Measurements from ENCODE around the gene ATAT1. TPM values are rescaled to one million over a fixed set of nuclear protein-coding genes. Genes with fewer than 3 reads are reported as not detected.
A peak's percentile ranks its signal among the peaks of the same experiment; 100 is the strongest.
"Not testable (repeated sequence)": the region's sequence is repeated elsewhere in the genome, so short reads cannot be mapped to it uniquely, and the experiment has no call there.

ATAT1 gene
- total and polyA plus RNA-seq, 5 experiments from 2014 or later, result 1.6 to 13.4 (median 2.0) TPM

DNA sequence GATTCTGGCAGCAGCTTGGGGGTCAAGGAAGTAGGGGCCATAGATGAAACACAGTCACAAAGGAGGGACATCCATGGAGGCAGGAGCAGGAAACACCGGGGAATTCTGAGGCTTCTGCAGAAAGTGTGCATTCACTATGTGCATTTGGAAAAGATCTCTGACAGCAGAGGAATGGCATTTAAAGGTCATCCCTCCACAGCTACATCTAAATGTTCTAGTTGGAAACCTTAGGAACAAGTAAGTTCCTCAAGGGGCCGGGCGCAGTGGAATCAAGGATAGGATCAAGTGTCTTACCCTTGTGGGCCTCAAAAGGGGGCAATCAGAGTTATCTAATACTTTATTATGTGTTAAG is 29.0 kb downstream of the ATAT1 start:
- no peak for DNase-seq
- ATAC-seq, result no peak
- Mint-ChIP-seq H3K27me3 (no peaks in the 10 kb centered on the region), H3K4me1 (peaks cover 5 to 9% (median 6%) of the 10 kb centered on the region in 4 donors), H3K4me3 (no peak overlapping the region), H3K9me3 (no peaks in the 10 kb centered on the region), H3K36me3 (peaks cover 7 to 95% (median 17%) of the 10 kb centered on the region in 3 donors), H3K27ac (peak overlapping the region in 8 of 10 donors; percentile 21 to 73 (median 44))
- POLR2A ChIA-PET, result no interaction called here

DNA sequence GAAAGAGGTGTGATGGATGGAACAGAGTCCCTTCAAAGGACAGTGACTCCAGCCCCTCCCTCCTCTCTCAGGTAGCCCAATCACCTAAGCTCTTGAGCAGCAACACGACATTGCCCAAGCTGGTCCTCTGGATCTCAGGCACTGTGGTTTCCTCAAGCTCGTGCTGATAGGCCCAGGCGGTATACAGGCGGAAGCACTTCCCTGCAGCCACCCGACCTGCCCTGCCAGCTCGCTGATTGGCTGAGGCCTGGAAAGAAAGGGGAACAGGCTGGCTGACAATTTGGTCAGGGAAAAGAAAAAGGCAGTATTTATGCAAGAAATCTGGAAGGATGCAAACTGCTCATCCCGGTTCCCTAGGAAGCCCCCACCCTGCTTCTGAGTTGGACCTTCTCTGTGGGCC is 29.8 kb downstream of the ATAT1 start:
- Mint-ChIP-seq H3K36me3 (peaks cover 7 to 95% (median 13%) of the 10 kb centered on the region in 3 donors), H3K27ac (peak overlapping the region in 1 of 10 donors; percentile 74), H3K4me3 (no peak overlapping the region), H3K9me3 (no peaks in the 10 kb centered on the region), H3K4me1 (peaks cover 0 to 9% (median 6%) of the 10 kb centered on the region in 4 donors), H3K27me3 (no peaks in the 10 kb centered on the region)
- no peak for ATAC-seq
- POLR2A ChIA-PET, result no interaction called here
- no peak for DNase-seq

DNA sequence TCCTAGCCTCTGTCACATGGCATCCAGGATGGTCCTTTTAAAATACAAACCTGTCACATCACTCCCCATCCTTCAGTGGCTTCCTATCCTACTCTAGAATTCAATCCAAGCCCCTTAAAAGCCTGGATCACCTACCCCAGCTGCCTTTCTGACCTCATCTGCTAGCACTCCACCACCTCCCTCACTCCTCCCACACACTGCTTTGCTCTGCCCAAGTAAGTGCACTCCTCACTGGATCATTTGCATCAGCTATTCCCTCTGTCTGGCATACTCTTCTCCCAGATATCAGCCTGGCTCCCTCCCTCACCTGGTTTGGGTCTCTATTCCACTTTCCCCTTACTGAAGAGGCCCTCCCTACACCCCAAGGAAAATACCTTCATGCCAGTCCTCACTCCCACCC is 30.8 kb downstream of the ATAT1 start:
- POLR2A ChIA-PET, result interaction anchor here (0.7 kb wide), 1 partner anchor 94 kb away, joined by 3 read pairs; no protein-coding TSS in a partner anchor
- H3K36me3 Mint-ChIP-seq, result peaks cover 7 to 95% (median 21%) of the 10 kb centered on the region in 3 donors
- DNase-seq, result no peak
- H3K27me3 Mint-ChIP-seq, result no peaks in the 10 kb centered on the region
- H3K9me3 Mint-ChIP-seq, result no peaks in the 10 kb centered on the region
- H3K4me3 Mint-ChIP-seq, result no peak overlapping the region
- peak overlapping the region in 6 of 10 donors; percentile 27 to 73 (median 48) for H3K27ac Mint-ChIP-seq
- ATAC-seq, result no peak
- H3K4me1 Mint-ChIP-seq, result peaks cover 0 to 14% (median 9%) of the 10 kb centered on the region in 4 donors

DNA sequence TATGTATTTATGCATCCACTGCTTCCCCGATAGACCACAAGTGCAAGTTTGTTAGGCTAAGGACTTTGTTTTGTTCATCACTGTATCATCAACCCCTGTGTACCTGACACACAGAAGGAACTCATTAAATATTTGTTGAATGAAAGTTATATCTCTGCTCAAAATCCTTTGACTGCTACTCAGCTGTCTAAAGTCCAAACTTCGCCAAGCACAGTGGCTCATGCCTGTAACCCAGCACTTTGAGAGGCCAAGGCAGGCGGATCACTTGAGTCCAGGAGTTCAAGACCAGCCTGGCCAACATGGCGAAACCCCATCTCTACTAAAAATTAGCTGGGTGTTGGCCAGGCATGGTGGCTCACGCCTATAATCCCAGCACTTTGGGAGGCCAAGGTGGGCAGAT is 31.2 kb downstream of the ATAT1 start:
- not testable (repeated sequence) for DNase-seq, ATAC-seq, H3K9me3 Mint-ChIP-seq, H3K27me3 Mint-ChIP-seq, H3K4me3 Mint-ChIP-seq
- peaks cover 0 to 14% (median 10%) of the 10 kb centered on the region in 4 donors for H3K4me1 Mint-ChIP-seq
- peaks cover 7 to 95% (median 24%) of the 10 kb centered on the region in 3 donors for H3K36me3 Mint-ChIP-seq
- POLR2A ChIA-PET, result interaction anchor here (0.7 kb wide), 2 partner anchors 76 to 94 kb away, joined by 3 to 5 read pairs; no protein-coding TSS in a partner anchor
- peak overlapping the region in 4 of 10 donors; percentile 27 to 64 (median 48) for H3K27ac Mint-ChIP-seq

- POLR2A ChIA-PET, result interaction anchor here (0.7 kb wide), 1 partner anchor 47 kb away, joined by 3 read pairs; the partner anchor contains the start of genes MRPS18B and PPP1R10
- Mint-ChIP-seq H3K4me1 (peaks cover 11 to 22% (median 16%) of the 10 kb centered on the region in 4 donors), H3K27ac (no peak overlapping the region), H3K27me3 (no peaks in the 10 kb centered on the region), H3K9me3 (no peaks in the 10 kb centered on the region), H3K36me3 (peaks cover 4 to 89% (median 28%) of the 10 kb centered on the region in 3 donors), H3K4me3 (no peak overlapping the region)
- ATAC-seq, result no peak
- no peak for DNase-seq
These were observed 38.5 kb downstream of the ATAT1 start for GRCh38 chr6:30664994-30665767.

GRCh38 chr6:30666300-30666699 is 39.6 kb downstream of the ATAT1 start:
- not testable (repeated sequence) for H3K4me3 Mint-ChIP-seq

DNA sequence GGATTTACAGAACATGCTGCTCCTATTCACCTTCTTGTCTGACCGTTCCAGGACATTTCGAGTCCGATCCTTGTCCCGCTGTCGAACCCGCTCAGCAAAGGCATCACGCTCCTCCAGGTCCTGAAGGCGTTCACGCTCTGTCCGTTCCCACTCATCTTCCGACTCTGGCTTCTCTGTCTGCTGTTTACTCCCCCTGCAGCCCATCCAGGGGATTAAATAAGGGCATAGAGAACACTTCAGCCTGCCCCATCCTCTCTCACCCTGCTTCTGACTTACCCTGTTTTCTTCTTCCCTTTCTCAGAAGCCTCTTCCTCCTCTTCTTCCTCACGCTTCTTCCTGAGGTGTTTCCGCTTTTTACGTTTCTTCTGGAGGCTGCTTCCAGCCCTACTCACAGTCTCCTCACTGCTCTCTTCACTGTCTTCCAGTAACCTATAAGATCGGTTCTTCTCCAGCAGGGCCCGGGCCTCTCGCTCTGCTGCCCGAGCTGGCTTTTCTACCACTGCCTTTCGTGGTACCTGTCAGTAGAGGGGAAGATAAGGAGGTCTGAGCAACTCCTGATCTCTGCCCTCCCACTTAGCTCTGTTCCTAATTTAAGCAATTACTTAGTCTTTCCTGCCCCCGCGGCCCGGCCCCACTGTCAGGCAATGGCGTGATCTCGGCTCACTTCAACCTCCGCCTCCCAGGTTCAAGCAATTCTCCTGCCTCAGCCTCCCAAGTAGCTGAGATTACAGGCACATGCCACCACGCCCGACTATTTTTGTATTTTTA is 44.3 kb downstream of the ATAT1 start:
- H3K36me3 Mint-ChIP-seq, result peaks cover 4 to 50% (median 9%) of the 10 kb centered on the region in 3 donors
- no peaks in the 10 kb centered on the region for H3K27me3 Mint-ChIP-seq
- ATAC-seq (no peak), DNase-seq (no peak)
- peak overlapping the region; percentile 68 to 91 (median 86) for H3K4me3 Mint-ChIP-seq
- POLR2A ChIA-PET, result interaction anchor here (0.6 to 15.2 kb wide), 9 partner anchors 10 to 345 kb away, joined by 3 to 594 read pairs (median 5); partner anchors contain the start of genes MDC1, MRPS18B, PPP1R10 and TUBB
- H3K4me1 Mint-ChIP-seq, result peaks cover 25 to 47% (median 38%) of the 10 kb centered on the region in 4 donors
- H3K9me3 Mint-ChIP-seq, result no peaks in the 10 kb centered on the region
- peak overlapping the region; percentile 47 to 83 (median 62) for H3K27ac Mint-ChIP-seq

More at GRCh38 chr6:30666300-30666699, 39.6 kb downstream of the ATAT1 start:
- Mint-ChIP-seq H3K4me1 (peaks cover 20 to 33% (median 27%) of the 10 kb centered on the region in 4 donors), H3K36me3 (peaks cover 4 to 90% (median 29%) of the 10 kb centered on the region in 3 donors), H3K27ac (peak overlapping the region in 8 of 10 donors; percentile 25 to 80 (median 59))
- POLR2A ChIA-PET, ATAC-seq, H3K27me3 Mint-ChIP-seq, DNase-seq, H3K9me3 Mint-ChIP-seq: not testable (repeated sequence)

DNA sequence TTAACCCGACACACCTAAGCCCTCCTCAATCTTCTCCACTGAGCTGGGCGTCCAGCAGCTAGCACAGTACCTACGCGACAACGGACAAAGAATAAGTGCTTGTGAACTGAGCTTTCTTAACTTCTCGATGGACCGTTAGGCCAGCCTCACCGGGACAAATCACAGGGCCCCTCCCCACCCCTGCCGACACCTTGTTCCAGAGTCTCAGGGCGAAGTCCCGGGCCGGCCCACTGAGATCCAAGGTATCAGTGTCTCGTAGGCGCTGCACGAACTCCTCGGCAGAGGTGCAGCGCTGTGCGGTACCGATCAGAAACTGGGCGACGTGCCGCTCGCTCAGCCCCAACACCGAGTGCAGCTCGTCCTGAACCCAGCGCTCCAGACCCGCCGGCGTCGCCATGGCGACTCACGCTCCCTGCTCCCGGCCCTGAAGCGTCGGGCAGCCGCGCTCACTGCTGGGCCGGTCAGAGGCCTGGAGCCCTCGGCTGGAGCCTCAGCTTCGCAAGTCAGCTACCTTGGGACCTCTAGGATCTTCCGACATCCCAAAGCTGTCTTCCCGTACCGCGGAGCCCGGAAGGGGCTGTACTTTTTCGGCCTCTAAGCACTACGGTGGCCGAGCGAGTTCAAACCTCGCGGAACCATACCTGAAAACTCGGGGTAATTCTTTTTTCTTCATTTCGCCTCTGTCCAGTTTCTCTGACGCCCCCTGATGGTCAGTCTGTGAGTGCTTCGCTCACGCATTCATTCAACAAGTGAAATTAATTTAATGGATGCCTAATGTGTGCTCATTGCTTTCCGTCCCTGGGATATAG is 46.0 kb downstream of the ATAT1 start, which contains the start of gene DHX16:
Gene DHX16 (minus strand): TSS at position 562 of the 809 bp plus-strand sequence. CDS start 165 bp downstream, at position 397.
- peak within 1 kb of the TSS; percentile 76 to 95 (median 90) for H3K4me3 Mint-ChIP-seq
- peaks cover 7 to 49% (median 12%) of the 10 kb centered on the region in 3 donors for H3K36me3 Mint-ChIP-seq
- H3K9me3 Mint-ChIP-seq, result no peaks in the 10 kb centered on the region
- DNase-seq (peak; percentile 76 to 94 (median 86)), ATAC-seq (peak; percentile 80 to 85)
- POLR2A ChIA-PET, result interaction anchor here (0.7 to 15.2 kb wide), 18 partner anchors 10 to 243 kb away, joined by 3 to 594 read pairs (median 3); partner anchors contain the start of genes C6orf136, GNL1, MDC1 and MRPS18B
- H3K4me1 Mint-ChIP-seq, result peaks cover 23 to 46% (median 41%) of the 10 kb centered on the region in 4 donors
- peak within 1 kb of the TSS; percentile 74 to 96 (median 90) for H3K27ac Mint-ChIP-seq
- H3K27me3 Mint-ChIP-seq, result no peaks in the 10 kb centered on the region

DNA sequence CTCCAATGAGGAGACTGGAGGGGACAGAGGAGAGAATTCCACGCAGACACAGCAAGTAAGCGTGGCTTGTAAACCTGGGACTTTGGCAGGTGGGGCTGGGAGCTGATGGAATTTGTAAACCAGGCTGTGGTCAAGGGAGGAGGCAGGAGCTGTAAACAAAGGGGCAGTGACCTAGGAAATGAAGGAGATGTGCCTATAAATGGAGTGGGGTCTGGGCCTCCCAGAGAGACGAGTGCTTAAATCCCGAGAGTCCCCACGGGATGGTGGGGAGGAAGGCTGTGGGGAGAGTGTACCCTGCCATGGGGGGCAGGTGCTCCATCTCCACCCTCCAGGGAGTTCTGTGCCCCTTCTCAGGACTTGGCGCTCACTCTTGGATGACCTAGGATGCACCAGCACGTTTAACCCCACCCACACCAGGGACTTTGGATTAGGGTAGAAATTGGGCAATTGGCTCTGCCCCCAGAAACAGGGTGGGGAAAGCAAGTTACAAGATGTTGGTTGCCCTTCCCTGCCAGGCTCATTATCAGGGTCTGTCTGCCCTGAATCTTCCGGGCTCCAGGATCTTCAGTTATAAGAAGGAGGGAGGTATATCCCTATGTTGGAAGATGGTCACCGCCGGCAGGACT is 50.1 kb downstream of the ATAT1 start:
- no peak for ATAC-seq
- Mint-ChIP-seq H3K27me3 (no peaks in the 10 kb centered on the region), H3K9me3 (no peaks in the 10 kb centered on the region), H3K27ac (peak overlapping the region in 9 of 10 donors; percentile 13 to 87 (median 66)), H3K4me1 (peaks cover 17 to 59% (median 53%) of the 10 kb centered on the region in 4 donors), H3K36me3 (peaks cover 5 to 54% (median 16%) of the 10 kb centered on the region in 3 donors), H3K4me3 (peak overlapping the region in 1 of 10 donors; percentile 26)
- DNase-seq, result no peak
- POLR2A ChIA-PET, result interaction anchor here (15.2 kb wide), 1 partner anchor 41 kb away, joined by 594 read pairs; the partner anchor contains the start of genes MDC1 and TUBB

DNA sequence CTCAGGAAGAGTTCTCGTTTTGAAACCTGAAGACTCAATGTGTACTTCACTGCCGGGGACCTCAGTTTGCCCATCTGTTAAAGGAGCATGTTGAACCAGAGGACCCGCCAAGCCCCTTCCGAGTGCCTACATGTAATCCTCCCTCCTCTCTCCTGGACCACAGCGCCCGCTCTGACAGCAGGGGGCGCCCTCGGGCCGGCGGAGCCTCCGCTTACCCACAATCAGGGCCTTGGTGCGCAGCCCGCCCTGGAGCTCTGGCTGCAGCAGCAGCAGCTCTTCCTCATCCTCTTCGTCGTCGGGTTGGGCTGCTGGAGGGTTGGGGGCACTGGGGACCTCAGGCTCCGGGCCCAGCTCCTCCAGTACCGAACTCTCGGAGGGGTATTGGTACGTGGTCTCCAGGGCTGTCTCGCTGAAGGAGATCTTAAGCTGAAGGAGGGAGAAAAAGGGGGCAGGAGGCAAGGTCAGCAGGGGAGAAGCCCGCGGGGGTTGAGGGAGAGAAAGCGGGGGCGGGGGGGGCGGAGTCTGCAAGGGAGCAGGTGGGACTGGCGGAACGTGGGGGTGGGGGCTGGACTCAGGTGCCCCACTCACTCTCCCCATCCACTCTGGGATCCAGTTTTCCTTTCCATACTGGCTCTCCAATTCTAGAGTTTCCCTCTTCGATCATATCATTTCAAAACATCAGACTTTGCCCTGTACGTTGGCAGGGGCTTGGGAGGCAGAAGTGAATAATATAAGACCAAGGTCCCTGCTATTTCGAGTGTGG is 52.5 kb downstream of the ATAT1 start:
- DNase-seq, result peak; percentile 84 to 98 (median 92)
- peak; percentile 51 to 54 for ATAC-seq
- H3K36me3 Mint-ChIP-seq, result peaks cover 5 to 56% (median 24%) of the 10 kb centered on the region in 3 donors
- no peaks in the 10 kb centered on the region for H3K9me3 Mint-ChIP-seq
- peak overlapping the region; percentile 94 to 100 (median 99) for H3K4me3 Mint-ChIP-seq
- POLR2A ChIA-PET, result interaction anchor here (0.7 to 15.2 kb wide), 17 partner anchors 11 to 973 kb away, joined by 3 to 594 read pairs (median 4); partner anchors contain the start of genes BAG6, MDC1, MRPS18B and NRM
- peak overlapping the region; percentile 77 to 99 (median 98) for H3K27ac Mint-ChIP-seq
- peaks cover 21 to 60% (median 47%) of the 10 kb centered on the region in 4 donors for H3K4me1 Mint-ChIP-seq
- no peaks in the 10 kb centered on the region for H3K27me3 Mint-ChIP-seq
